OCI-LY7 (cell line): ENCODE results near the gene NBEAL2. TPM values are rescaled to one million over a fixed set of nuclear protein-coding genes. Genes with fewer than 3 reads are reported as not detected.

Experiments used
- BruUV-seq: library from RNA; stranded (reverse); fragments of 400-500 nt; replicated peaks from 2 replicates; lab custom pipeline; 2021; lab: Mats Ljungman, UMichigan
- CTCF ChIA-PET: fragments of 300-600 bp; sonication (Branson Sonifier 250); formaldehyde crosslinking; loops from one replicate; lab custom pipeline; 2022; ENCODE audit warnings: antibody characterized with exemption; ENCODE audit not compliant: unreplicated experiment; lab: Charles Lee
- POLR2A ChIA-PET: fragments of 300-600 bp; sonication (Branson Sonifier 250); formaldehyde crosslinking; loops from one replicate; lab custom pipeline; 2022; ENCODE audit warnings: antibody characterized with exemption; lab: Charles Lee
- DNase-seq: peaks from one replicate; pipeline ENCODE4 v3.0.0-alpha.2; 2015; ENCODE audit warnings: low spot score
- H2AFZ ChIP-seq: fragments of 200-600 bp; sonication (generic), shearing (Covaris generic); 2 replicates; pipeline ENCODE4 v1.6.1; 2014; ENCODE audit warnings: mild to moderate bottlenecking, antibody characterized with exemption, low read length, moderate library complexity
- H3K27ac ChIP-seq: fragments of 200-600 bp; sonication (generic); 2 replicates; pipeline ENCODE4 v1.5.1; 2014; ENCODE audit warnings: mixed run types, low read depth, mild to moderate bottlenecking, moderate library complexity, low read length, inconsistent platforms; ENCODE audit not compliant: poor library complexity, severe bottlenecking
- H3K36me3 ChIP-seq: fragments of 200-600 bp; sonication (generic); 2 replicates; pipeline ENCODE4 v1.6.1; 2014; ENCODE audit warnings: mild to moderate bottlenecking, antibody characterized with exemption, low read length, moderate library complexity, mixed read lengths; ENCODE audit not compliant: insufficient read depth
- H3K4me1 ChIP-seq: fragments of 200-600 bp; sonication (generic); 2 replicates; pipeline ENCODE4 v1.5.1; 2014; ENCODE audit warnings: mild to moderate bottlenecking, low read length; ENCODE audit not compliant: insufficient read depth, poor library complexity, severe bottlenecking
- H3K4me2 ChIP-seq: fragments of 200-600 bp; sonication (generic); 2 replicates; pipeline ENCODE4 v1.6.1; 2014; ENCODE audit warnings: mild to moderate bottlenecking, low read length
- H3K4me3 ChIP-seq: fragments of 200-600 bp; sonication (generic); 2 replicates; pipeline ENCODE4 v1.5.1; 2014; ENCODE audit warnings: mild to moderate bottlenecking, low read depth, low read length; ENCODE audit not compliant: poor library complexity, severe bottlenecking
- H3K79me2 ChIP-seq: fragments of 200-600 bp; sonication (generic); 2 replicates; pipeline ENCODE4 v1.6.1; 2016; ENCODE audit warnings: low read depth, mild to moderate bottlenecking, low read length, moderate library complexity, mixed read lengths; ENCODE audit not compliant: insufficient read depth
- H3K9me2 ChIP-seq: fragments of 200-600 bp; sonication (generic); 2 replicates; pipeline ENCODE4 v1.6.1; 2016; ENCODE audit warnings: mild to moderate bottlenecking, low read length, mixed read lengths; ENCODE audit not compliant: insufficient read depth
- H3K9me3 ChIP-seq: fragments of 200-600 bp; sonication (generic); 2 replicates; pipeline ENCODE4 v1.6.1; 2014; ENCODE audit warnings: mild to moderate bottlenecking, mixed run types, low read length, mixed read lengths
- H4K20me1 ChIP-seq: fragments of 200-600 bp; sonication (generic); 2 replicates; pipeline ENCODE4 v1.6.1; 2014; ENCODE audit warnings: mild to moderate bottlenecking, antibody characterized with exemption, low read length, moderate library complexity, mixed read lengths; ENCODE audit not compliant: insufficient read depth
- CTCF ChIP-seq: fragments of 200-600 bp; sonication (generic); conservative IDR thresholded peaks from 2 replicates; pipeline ENCODE4 v1.5.1; 2014; ENCODE audit warnings: mild to moderate bottlenecking, antibody characterized with exemption, low read length, moderate library complexity, mixed read lengths
- EZH2phosphoT487 ChIP-seq: fragments of 200-600 bp; sonication (generic); IDR thresholded peaks from 2 replicates; pipeline ENCODE4 v1.6.1; 2018; ENCODE audit warnings: low read depth, borderline replicate concordance, mild to moderate bottlenecking, mixed run types, antibody characterized with exemption, low read length, moderate library complexity, mixed read lengths
- intact Hi-C: fragments of 100-400 bp; cut with micrococcal nuclease; formaldehyde crosslinking; loops from one replicate; pipeline ENCODE4 v1.10.0; 2022; ENCODE audit not compliant: unreplicated experiment
- total RNA-seq, 2 experiments: library from RNA; depleted of rRNA in 1 of 2; stranded (reverse); fragments of >200 nt in 1 of 2; shearing (Covaris generic) in 1 of 2; gene quantifications; 2 replicates each; pipeline ENCODE4 v1.2.3, GENCODE V29; 2014 to 2022

NBEAL2 gene
- total RNA-seq, 2 experiments from 2014 or later: 74.9 to 149 TPM

DNA sequence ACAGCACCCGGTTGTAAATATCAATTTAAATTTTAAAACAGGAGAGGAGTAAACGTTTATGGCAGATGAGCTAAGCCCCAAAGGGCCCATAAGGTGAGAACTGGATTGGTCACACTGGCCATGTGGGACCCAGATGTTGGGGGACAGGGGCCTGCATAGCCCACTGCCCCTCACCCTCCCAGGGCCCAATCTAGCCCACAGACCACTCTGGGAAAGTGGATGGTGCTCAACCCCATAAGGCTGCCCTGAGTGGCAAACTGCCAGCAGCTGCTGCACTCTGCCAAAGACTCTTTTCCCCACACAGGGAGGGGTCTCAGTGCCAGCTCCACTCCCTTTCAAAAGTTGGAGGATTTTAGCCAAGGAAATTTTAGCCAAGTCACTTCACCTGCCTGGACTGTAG lies 45.4 kb upstream of the NBEAL2 start:
- no peak for TF ChIP-seq EZH2phosphoT487
- no peak for TF ChIP-seq CTCF
- ChIA-PET CTCF (interaction anchor here (0.6 to 2.4 kb wide), 3 partner anchors 8 to 19 kb away, joined by 3 to 9 read pairs (median 3); no protein-coding TSS in a partner anchor), POLR2A (interaction anchor here (0.5 to 3.6 kb wide), 7 partner anchors 8 to 162 kb away, joined by 3 to 13 read pairs (median 4); no protein-coding TSS in a partner anchor)
- H3K36me3 ChIP-seq: peaks cover 92% of the 10 kb centered on the region
- intact Hi-C loops: no loop called here
- peaks cover 79% of the 10 kb centered on the region for H3K4me1 ChIP-seq
- H4K20me1 ChIP-seq: peaks cover 4% of the 10 kb centered on the region; the same call in 1 of the 2 replicates
- BruUV-seq: no TSS peak
- peak overlapping the region; percentile 38 for H3K27ac ChIP-seq
- peaks cover 94% of the 10 kb centered on the region for H3K79me2 ChIP-seq
- H3K9me3 ChIP-seq: no peaks in the 10 kb centered on the region
- no peak overlapping the region for H3K4me2 ChIP-seq
- no peaks in the 10 kb centered on the region for H3K9me2 ChIP-seq
- H2AFZ ChIP-seq: no peak overlapping the region
- no peak for DNase-seq
- no peak overlapping the region for H3K4me3 ChIP-seq

GRCh38 chr3:46934498-46935167 lies 44.8 kb upstream of the NBEAL2 start:
- peaks cover 93% of the 10 kb centered on the region for H3K36me3 ChIP-seq
- ChIA-PET POLR2A (interaction anchor here (0.6 to 3.6 kb wide), 6 partner anchors 11 to 176 kb away, joined by 3 to 13 read pairs (median 5); partner anchors contain the start of gene NBEAL2), CTCF (interaction anchor here (0.6 kb wide), 1 partner anchor 22 kb away, joined by 3 read pairs; no protein-coding TSS in a partner anchor)
- 0 out of 2 replicates have a peak overlapping the region, but pooled peaks have one; percentile 8 for H3K4me2 ChIP-seq
- H2AFZ ChIP-seq: no peak overlapping the region
- no peak overlapping the region for H3K4me3 ChIP-seq
- intact Hi-C loops: no loop called here
- H3K9me2 ChIP-seq: no peaks in the 10 kb centered on the region
- no peak for DNase-seq
- H3K4me1 ChIP-seq: peaks cover 79% of the 10 kb centered on the region
- no peaks in the 10 kb centered on the region for H3K9me3 ChIP-seq
- peak overlapping the region; percentile 38 for H3K27ac ChIP-seq
- BruUV-seq: no TSS peak
- peaks cover 9% of the 10 kb centered on the region; the same call in 1 of the 2 replicates for H4K20me1 ChIP-seq
- H3K79me2 ChIP-seq: peaks cover 97% of the 10 kb centered on the region
- TF ChIP-seq EZH2phosphoT487 (no peak), CTCF (no peak)
